Ovary (tissue), 9 donors: ENCODE results near the gene DACT3. TPM values are rescaled to one million over a fixed set of nuclear protein-coding genes. Genes with fewer than 3 reads are reported as not detected.

Experiments used
- DNase-seq, 5 donors: peaks; one replicate each; pipeline ENCODE4 v3.0.0-alpha.2; 2019 to 2020
- H3K27ac ChIP-seq, 2 donors: fragments of 200-600 bp; one replicate each; pipeline versions ENCODE4 v1.5.1 to v1.8.0; 2019 to 2022
- H3K27me3 ChIP-seq: fragments of 200-600 bp; one replicate; pipeline ENCODE4 v1.8.0; 2022
- H3K36me3 ChIP-seq: fragments of 200-600 bp; sonication (generic); one replicate; pipeline ENCODE4 v1.5.1; 2019
- H3K4me1 ChIP-seq: one replicate; pipeline ENCODE4 v1.8.1; 2013; ENCODE audit warnings: mild to moderate bottlenecking, moderate library complexity; ENCODE audit not compliant: insufficient read depth
- H3K4me3 ChIP-seq: fragments of 200-600 bp; sonication (generic); one replicate; pipeline ENCODE4 v1.5.1; 2017
- H3K9me3 ChIP-seq, 2 donors: fragments of 200-600 bp in 1 of 2; sonication (generic) in 1 of 2; one replicate each; pipeline versions ENCODE4 v1.5.1 to v1.8.1; 2013 to 2019; ENCODE audit warnings: mild to moderate bottlenecking in 1 of 2, moderate library complexity in 1 of 2
- EP300 ChIP-seq: sonication (generic); formaldehyde crosslinking; IDR thresholded peaks from one replicate; pipeline ENCODE4 v1.6.1; 2017; ENCODE audit warnings: antibody characterized with exemption
- POLR2A ChIP-seq: fragments of 450-650 bp; IDR thresholded peaks from one replicate; pipeline ENCODE4 v1.6.1; 2017; ENCODE audit warnings: antibody characterized with exemption, mild to moderate bottlenecking, moderate library complexity
- WGBS, 3 donors: extraction: QIAGEN DNeasy Blood & Tissue Kit in 1 of 3; methylation state at CpG; one replicate each; pipeline versions ENCODE4 v1.1.5 to v1.1.7; 2013 to 2017; 5-methylcytosine and 5-hydroxymethylcytosine counted together
- intact Hi-C, 4 donors: fragments of 100-400 bp; cut with DNase I; formaldehyde crosslinking; loops; one replicate each; pipeline versions ENCODE4 v1.11.0 to v1.15.1; 2022 to 2023
- polyA plus RNA-seq, 2 donors: library from polyadenylated mRNA; stranded (reverse); fragments of 200-250 nt in 1 of 2; fragments of 350-450 nt in 1 of 2; fragmentation: Illumina TruSeq in 1 of 2; extraction: RNeasy Lipid Tissue Mini Kit (QIAGEN cat#74804) in 1 of 2; gene quantifications; one replicate each; pipeline ENCODE4 v1.2.3, GENCODE V29; 2013 to 2014
- total RNA-seq, 7 donors: library from RNA; depleted of rRNA in 2 of 7; stranded (reverse); fragments of >200 nt in 2 of 7; fragmentation: NEBNext Ultra II Directional in 3 of 7; extraction: Animal tissue kit (Norgen Biotek cat#: 25700) in 3 of 7; gene quantifications; one replicate each; pipeline versions ENCODE4 v1.1.0 to v1.2.4, GENCODE V29; 2016 to 2023
- TF ChIP-seq, protein P1 (sequence below), 3 donors: fragments of 450-650 bp in 2 of 3; fragments of 200-600 bp in 1 of 3; IDR thresholded peaks; one replicate each; pipeline versions ENCODE4 v1.5.1 to v1.8.0; 2016 to 2022; ENCODE audit warnings: antibody characterized with exemption in 3 of 3, mild to moderate bottlenecking in 1 of 3
- donor health status: DM: no; HTN: no; CAD: no; lungs with moderate emphysema.
- donor health status: DM: no; HTN: no; CAD: no.
- donor health status: Bipolar disorder and iron deficiency.
- donor health status: DM: yes; HTN: yes; CAD: no.
- donor health status: DM: no; HTN: no; CAD: no.
- donor health status: DM: yes; HTN: yes; CAD: no.

DACT3 gene
- total and polyA plus RNA-seq, 9 donors: 7.6 to 56.5 (median 20.8) TPM

DNA sequence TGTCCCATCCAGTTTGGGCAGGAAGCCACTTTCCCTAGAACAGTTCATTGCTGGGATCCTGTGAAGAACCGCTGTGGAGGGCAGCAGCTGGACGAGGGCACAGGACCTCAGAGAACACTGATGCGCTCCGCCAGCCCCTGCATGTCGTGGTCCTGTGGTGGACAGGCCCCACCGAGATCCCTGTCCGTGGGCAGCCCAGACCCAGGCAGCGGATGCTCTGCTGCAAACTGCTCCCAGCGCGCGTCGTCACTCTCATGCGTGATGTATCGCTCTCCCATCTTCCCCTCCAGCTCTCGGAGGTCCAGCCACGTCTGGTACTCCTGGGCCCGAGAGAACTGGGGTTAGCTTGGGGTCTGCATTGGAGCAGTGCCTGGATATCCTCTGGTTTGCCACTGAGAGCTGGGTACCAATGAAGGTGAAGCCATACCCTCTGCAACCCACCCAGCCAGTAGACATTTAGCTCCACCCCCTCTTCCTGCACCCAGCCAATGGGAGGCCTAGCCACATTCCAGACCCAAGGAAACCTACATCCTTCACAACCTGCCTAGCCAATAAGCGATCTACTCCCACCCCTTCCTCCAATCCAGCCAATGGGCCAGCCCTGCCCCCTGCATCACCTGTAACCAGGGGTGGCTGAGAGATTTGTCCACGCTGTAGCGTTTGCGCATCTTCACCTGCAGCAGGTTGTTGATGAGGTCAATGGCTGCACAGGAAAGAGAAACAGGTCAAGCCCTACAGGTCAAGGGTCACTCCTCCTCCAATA, 13.6 kb upstream of the DACT3 start:
- WGBS, 3 donors: 80 to 89% (median 85%) methylated on average over 21 of the region's 21 CpGs
- Histone ChIP-seq H3K9me3 (no peaks in the 10 kb centered on the region), H3K4me1 (peaks cover 2% of the 10 kb centered on the region), H3K36me3 (no peaks in the 10 kb centered on the region), H3K27ac (no peak overlapping the region), H3K27me3 (no peaks in the 10 kb centered on the region), H3K4me3 (no peak overlapping the region)
- intact Hi-C loops: no loop called here
- TF ChIP-seq EP300 (no peak), POLR2A (no peak)
- peak in 2 of 5 donors; percentile 36 to 47 for DNase-seq

DNA sequence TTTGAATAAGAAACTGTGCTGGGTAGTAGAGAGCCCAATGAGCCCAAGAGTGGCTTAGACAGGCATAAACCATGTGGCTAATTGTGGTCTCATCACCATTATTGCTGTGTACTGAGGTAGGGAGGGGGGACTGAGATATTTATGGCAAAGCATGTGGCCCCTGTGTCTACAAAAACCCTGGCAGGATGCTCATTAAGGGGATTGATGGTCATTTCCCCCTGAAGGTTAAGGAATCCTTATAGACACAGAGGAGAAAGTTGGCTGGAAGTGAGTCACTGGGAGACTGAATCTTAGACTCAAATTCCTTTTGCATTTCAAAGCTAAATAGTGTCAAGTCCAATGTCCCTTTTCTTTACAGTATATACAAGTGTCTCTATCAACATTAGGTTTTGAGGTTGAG, 9.8 kb upstream of the DACT3 start:
- Histone ChIP-seq H3K4me3 (no peak overlapping the region), H3K27ac (no peak overlapping the region), H3K4me1 (peaks cover 2% of the 10 kb centered on the region), H3K27me3 (no peaks in the 10 kb centered on the region), H3K9me3 (no peaks in the 10 kb centered on the region), H3K36me3 (no peaks in the 10 kb centered on the region)
- intact Hi-C loops: no loop called here
- DNase-seq: no peak
- TF ChIP-seq EP300: no peak
- TF ChIP-seq, protein P1, sequence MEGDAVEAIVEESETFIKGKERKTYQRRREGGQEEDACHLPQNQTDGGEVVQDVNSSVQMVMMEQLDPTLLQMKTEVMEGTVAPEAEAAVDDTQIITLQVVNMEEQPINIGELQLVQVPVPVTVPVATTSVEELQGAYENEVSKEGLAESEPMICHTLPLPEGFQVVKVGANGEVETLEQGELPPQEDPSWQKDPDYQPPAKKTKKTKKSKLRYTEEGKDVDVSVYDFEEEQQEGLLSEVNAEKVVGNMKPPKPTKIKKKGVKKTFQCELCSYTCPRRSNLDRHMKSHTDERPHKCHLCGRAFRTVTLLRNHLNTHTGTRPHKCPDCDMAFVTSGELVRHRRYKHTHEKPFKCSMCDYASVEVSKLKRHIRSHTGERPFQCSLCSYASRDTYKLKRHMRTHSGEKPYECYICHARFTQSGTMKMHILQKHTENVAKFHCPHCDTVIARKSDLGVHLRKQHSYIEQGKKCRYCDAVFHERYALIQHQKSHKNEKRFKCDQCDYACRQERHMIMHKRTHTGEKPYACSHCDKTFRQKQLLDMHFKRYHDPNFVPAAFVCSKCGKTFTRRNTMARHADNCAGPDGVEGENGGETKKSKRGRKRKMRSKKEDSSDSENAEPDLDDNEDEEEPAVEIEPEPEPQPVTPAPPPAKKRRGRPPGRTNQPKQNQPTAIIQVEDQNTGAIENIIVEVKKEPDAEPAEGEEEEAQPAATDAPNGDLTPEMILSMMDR (IDR thresholded peaks at IDR 0.05): no peak
- no peak for TF ChIP-seq POLR2A

DNA sequence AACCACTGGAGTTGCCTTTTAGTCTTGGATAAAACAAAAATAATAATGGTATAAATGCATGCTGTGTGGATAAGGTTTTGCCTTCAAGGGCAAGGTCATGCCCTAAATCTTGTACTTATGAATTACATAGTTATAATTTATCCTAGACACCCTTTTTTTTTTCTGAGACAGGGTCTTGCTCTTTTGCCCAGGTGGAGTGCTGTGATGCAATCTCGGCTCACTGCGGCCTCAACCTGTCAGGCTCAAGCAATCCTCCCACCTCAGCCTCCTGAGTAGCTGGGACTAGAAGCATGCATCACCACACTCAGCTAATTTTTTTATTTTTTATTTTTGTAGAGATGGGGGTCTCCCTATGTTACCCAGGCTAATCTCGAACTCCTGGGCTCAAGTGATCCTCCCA, 7.7 kb upstream of the DACT3 start:
- Histone ChIP-seq H3K4me1 (no peaks in the 10 kb centered on the region), H3K36me3 (no peaks in the 10 kb centered on the region), H3K27ac (no peak overlapping the region), H3K9me3 (no peaks in the 10 kb centered on the region), H3K27me3 (no peaks in the 10 kb centered on the region), H3K4me3 (no peak overlapping the region)
- no peak for DNase-seq
- TF ChIP-seq EP300 (no peak), POLR2A (no peak)
- TF ChIP-seq, protein P1 (IDR thresholded peaks at IDR 0.05): no peak
- WGBS, 3 donors: 89 to 91% (median 90%) methylated on average over 3 of the region's 3 CpGs
- intact Hi-C loops: loop anchor here in 3 of 4 donors (5.0 to 10.0 kb wide), 4 partner anchors 36 to 144 kb away; partner anchors contain the start of gene CALM3 (in 1 of the 3)

DNA sequence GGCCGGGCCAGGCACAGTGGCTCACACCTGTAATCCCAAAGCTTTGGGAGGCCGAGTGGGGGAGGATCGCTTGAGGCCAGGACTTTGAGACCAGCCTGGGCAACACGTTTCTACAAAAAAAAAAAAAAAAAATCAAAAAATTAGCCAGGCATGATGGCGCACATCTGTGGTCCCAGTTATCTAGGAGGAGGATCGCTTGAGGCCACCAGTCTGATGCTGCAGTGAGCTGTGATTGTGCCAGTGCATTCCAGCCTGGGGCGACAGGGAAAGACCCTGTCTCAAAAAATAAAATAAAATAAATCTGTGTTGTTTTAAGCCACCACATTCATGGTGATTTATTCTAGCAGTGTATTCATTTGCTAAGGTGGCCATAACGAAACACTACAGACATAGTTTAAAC, 4.1 kb upstream of the DACT3 start:
- 81% methylated on average over 8 of the region's 8 CpGs for WGBS, 3 donors
- Histone ChIP-seq H3K27ac (no peak overlapping the region), H3K4me3 (no peak overlapping the region), H3K36me3 (no peaks in the 10 kb centered on the region), H3K27me3 (no peaks in the 10 kb centered on the region), H3K9me3 (no peaks in the 10 kb centered on the region), H3K4me1 (no peaks in the 10 kb centered on the region)
- no peak for DNase-seq
- intact Hi-C loops: loop anchor here (2.0 to 10.0 kb wide), 5 partner anchors 33 to 140 kb away; partner anchors contain the start of gene CALM3 (in 1 of the 4)
- TF ChIP-seq POLR2A: no peak
- TF ChIP-seq EP300: no peak
- TF ChIP-seq, protein P1 (IDR thresholded peaks at IDR 0.05): no peak
